ENCODE measurements around the gene RPTOR.

Gene RPTOR

GRCh38 chr17:80990921-80991644, 446.4 kb downstream of the RPTOR start:
- H3K4me3 ChIP-seq (ENCODE audit: low read depth in 1 of 2, low read length in 2 of 2): peak overlapping the region; percentile 76 to 86
- H3K9ac ChIP-seq (ENCODE audit: low read depth in 1 of 2, low read length in 2 of 2): peak overlapping the region; percentile 52 to 63
- peaks cover 27 to 28% of the 10 kb centered on the region in 2 donors for H3K4me1 ChIP-seq (ENCODE audit: control insufficient read depth in 1 of 2, insufficient read depth in 2 of 2, low read length in 2 of 2)
- no peak overlapping the region for H3K27ac ChIP-seq (ENCODE audit: low read depth, low read length)
- H3K36me3 ChIP-seq (ENCODE audit: control insufficient read depth in 1 of 2, insufficient read depth in 2 of 2, low read length in 2 of 2): peaks cover 8 to 15% of the 10 kb centered on the region in 2 donors
- H3K27me3 ChIP-seq (ENCODE audit: control insufficient read depth in 1 of 2, insufficient read depth in 2 of 2, low read length in 2 of 2): peaks cover 4 to 11% of the 10 kb centered on the region in 2 donors
- H3K9me3 ChIP-seq (ENCODE audit: control insufficient read depth in 1 of 2, low read length in 2 of 2): no peaks in the 10 kb centered on the region

DNA sequence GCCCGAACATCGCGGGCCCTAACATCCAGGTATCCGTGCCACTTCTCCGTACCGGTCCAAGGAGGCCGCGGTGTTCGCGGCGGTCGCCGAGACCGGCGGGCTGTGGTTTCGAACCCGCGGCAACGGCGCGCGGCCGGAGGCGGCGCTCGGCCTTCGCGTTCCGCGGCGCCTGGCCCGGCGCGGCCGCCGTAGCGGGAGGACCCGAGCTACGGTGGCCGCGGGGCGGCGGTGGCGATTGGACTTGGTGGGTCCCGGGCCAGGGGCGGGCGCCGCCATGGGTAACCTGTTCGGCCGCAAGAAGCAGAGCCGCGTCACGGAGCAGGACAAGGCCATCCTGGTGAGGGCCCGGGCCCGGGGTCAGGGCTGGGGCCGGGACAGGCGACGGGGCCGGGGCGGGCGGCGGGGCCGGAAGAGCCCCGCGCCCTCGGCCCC, 447.0 kb downstream of the RPTOR start, which contains the start of gene CHMP6:
TSS of gene CHMP6 (plus strand) at position 197 of the 432 bp plus-strand sequence. CDS start at position 275, 78 bp downstream.
- H3K4me3 ChIP-seq (ENCODE audit: low read depth in 1 of 2, low read length in 2 of 2): peak within 1 kb of the TSS; percentile 76 to 86
- peaks cover 4 to 11% of the 10 kb centered on the region in 2 donors for H3K27me3 ChIP-seq (ENCODE audit: control insufficient read depth in 1 of 2, insufficient read depth in 2 of 2, low read length in 2 of 2)
- H3K27ac ChIP-seq (ENCODE audit: low read depth, low read length): no peak within 1 kb of the TSS
- H3K4me1 ChIP-seq (ENCODE audit: control insufficient read depth in 1 of 2, insufficient read depth in 2 of 2, low read length in 2 of 2): peaks cover 27 to 28% of the 10 kb centered on the region in 2 donors
- peak within 1 kb of the TSS; percentile 63 to 64 for H3K9ac ChIP-seq (ENCODE audit: low read depth in 1 of 2, low read length in 2 of 2)
- peaks cover 13 to 21% of the 10 kb centered on the region in 2 donors for H3K36me3 ChIP-seq (ENCODE audit: control insufficient read depth in 1 of 2, insufficient read depth in 2 of 2, low read length in 2 of 2)
- no peaks in the 10 kb centered on the region for H3K9me3 ChIP-seq (ENCODE audit: control insufficient read depth in 1 of 2, low read length in 2 of 2)

DNA sequence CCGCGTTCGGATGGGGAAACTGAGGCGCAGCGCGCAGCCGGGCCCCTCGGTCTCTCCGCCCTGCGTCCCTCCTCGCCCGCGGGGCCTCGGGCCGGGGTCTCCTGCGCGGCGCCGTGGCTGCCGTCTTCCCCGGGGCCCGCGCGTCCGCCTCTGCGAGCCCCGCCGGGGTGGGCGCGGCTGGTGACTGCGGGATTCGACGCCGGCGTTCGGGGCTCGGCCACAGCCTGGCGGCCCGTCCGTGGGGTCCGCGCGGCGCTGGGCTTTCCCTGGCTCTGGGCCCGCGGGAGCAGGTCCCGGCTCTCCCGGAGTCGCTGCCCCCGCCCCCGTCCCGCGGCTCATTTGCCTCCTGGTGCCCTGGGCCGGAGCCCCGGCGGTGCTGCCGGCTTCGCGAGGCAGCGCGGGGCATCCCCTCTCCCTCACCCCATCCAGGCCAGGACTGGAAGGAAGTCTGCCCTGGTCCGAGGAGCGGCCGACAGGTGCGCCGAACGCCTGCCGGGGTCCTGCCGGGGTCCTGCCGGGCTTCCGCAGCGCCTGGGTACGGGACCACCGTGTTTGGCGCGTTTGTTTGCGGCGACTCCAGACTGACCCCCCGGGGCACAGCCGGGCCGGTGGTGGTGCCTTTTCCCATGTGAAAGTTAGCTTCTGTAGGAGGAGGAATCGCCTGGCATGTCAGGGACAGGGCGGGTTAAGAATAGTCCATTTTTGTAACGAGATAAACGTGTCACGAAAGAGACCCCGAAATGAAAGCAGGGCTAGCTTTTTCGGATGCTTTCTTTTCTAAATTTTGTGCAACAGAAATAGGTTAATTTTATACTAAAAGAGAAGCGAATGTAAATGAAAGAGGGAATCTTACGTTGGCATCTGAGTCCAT, 447.7 kb downstream of the RPTOR start:
- Histone ChIP-seq H3K4me3 (ENCODE audit: low read depth in 1 of 2, low read length in 2 of 2) (peak overlapping the region; percentile 76 to 86), H3K4me1 (ENCODE audit: control insufficient read depth in 1 of 2, insufficient read depth in 2 of 2, low read length in 2 of 2) (peaks cover 27 to 28% of the 10 kb centered on the region in 2 donors), H3K9me3 (ENCODE audit: control insufficient read depth in 1 of 2, low read length in 2 of 2) (no peaks in the 10 kb centered on the region), H3K9ac (ENCODE audit: low read depth in 1 of 2, low read length in 2 of 2) (peak overlapping the region; percentile 63 to 64), H3K36me3 (ENCODE audit: control insufficient read depth in 1 of 2, insufficient read depth in 2 of 2, low read length in 2 of 2) (peaks cover 13 to 27% of the 10 kb centered on the region in 2 donors), H3K27ac (ENCODE audit: low read depth, low read length) (no peak overlapping the region), H3K27me3 (ENCODE audit: control insufficient read depth in 1 of 2, insufficient read depth in 2 of 2, low read length in 2 of 2) (peaks cover 4 to 11% of the 10 kb centered on the region in 2 donors)

GRCh38 chr17:80992948-80993624, 448.4 kb downstream of the RPTOR start:
- peaks cover 27 to 28% of the 10 kb centered on the region in 2 donors for H3K4me1 ChIP-seq (ENCODE audit: control insufficient read depth in 1 of 2, insufficient read depth in 2 of 2, low read length in 2 of 2)
- no peak overlapping the region for H3K27ac ChIP-seq (ENCODE audit: low read depth, low read length)
- no peaks in the 10 kb centered on the region for H3K9me3 ChIP-seq (ENCODE audit: control insufficient read depth in 1 of 2, low read length in 2 of 2)
- peak overlapping the region; percentile 76 to 86 for H3K4me3 ChIP-seq (ENCODE audit: low read depth in 1 of 2, low read length in 2 of 2)
- peaks cover 2 to 11% of the 10 kb centered on the region in 2 donors for H3K27me3 ChIP-seq (ENCODE audit: control insufficient read depth in 1 of 2, insufficient read depth in 2 of 2, low read length in 2 of 2)
- peaks cover 20 to 35% of the 10 kb centered on the region in 2 donors for H3K36me3 ChIP-seq (ENCODE audit: control insufficient read depth in 1 of 2, insufficient read depth in 2 of 2, low read length in 2 of 2)
- peak overlapping the region; percentile 63 to 64 for H3K9ac ChIP-seq (ENCODE audit: low read depth in 1 of 2, low read length in 2 of 2)

- no peak overlapping the region for H3K27ac ChIP-seq (ENCODE audit: low read depth, low read length)
- H3K9ac ChIP-seq (ENCODE audit: low read depth in 1 of 2, low read length in 2 of 2): no peak overlapping the region
- no peak overlapping the region for H3K4me3 ChIP-seq (ENCODE audit: low read depth in 1 of 2, low read length in 2 of 2)
- H3K4me1 ChIP-seq (ENCODE audit: control insufficient read depth in 1 of 2, insufficient read depth in 2 of 2, low read length in 2 of 2): peaks cover 20 to 23% of the 10 kb centered on the region in 2 donors
- H3K36me3 ChIP-seq (ENCODE audit: control insufficient read depth in 1 of 2, insufficient read depth in 2 of 2, low read length in 2 of 2): peaks cover 25 to 55% of the 10 kb centered on the region in 2 donors
- H3K27me3 ChIP-seq (ENCODE audit: control insufficient read depth in 1 of 2, insufficient read depth in 2 of 2, low read length in 2 of 2): no peaks in the 10 kb centered on the region
- H3K9me3 ChIP-seq (ENCODE audit: control insufficient read depth in 1 of 2, low read length in 2 of 2): no peaks in the 10 kb centered on the region
Observed at GRCh38 chr17:80995131-80995530, 450.5 kb downstream of the RPTOR start.

DNA sequence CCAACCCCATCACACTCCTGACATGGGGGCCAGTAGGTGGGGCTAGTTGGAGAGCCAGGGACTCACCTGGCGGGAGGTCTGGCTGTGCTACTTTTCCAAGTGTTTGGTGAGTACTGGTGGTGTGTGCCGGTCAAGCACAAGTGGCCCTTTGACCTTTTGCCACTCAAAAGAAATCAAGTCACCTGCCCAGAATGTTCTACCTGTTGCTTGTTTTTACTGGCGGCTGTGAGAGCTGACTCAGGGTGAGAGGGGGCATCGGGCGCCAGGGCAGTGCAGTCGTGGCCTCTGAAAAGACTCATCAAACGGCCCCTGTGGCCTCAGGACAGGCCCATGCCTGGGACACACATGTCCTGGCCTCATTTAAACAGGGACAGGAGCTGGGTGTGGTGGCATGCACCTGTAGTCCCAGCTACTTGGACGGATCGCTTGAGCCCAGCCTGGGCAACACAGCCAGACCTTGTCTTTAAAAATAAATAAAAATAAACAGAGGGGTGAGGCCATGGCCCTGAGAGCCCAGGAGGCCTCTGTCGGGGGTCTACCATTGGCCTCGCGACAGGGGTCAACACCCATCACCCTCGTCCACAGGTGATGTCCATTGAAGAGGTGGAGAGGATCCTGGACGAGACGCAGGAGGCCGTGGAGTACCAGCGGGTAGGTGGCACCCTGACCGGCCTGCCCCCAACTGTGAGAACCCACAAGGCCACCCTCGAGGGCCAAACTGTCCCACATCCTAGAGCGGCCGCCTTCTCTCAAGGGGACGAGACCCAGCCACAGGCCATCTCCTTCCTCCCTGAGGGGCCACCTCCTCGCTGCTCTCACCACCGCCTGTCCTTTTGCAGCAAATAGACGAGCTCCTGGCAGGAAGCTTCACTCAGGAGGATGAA, 452.0 kb downstream of the RPTOR start:
- no peak overlapping the region for H3K4me3 ChIP-seq (ENCODE audit: low read depth in 1 of 2, low read length in 2 of 2)
- H3K4me1 ChIP-seq (ENCODE audit: control insufficient read depth in 1 of 2, insufficient read depth in 2 of 2, low read length in 2 of 2): peaks cover 24 to 35% of the 10 kb centered on the region in 2 donors
- no peak overlapping the region for H3K27ac ChIP-seq (ENCODE audit: low read depth, low read length)
- no peaks in the 10 kb centered on the region for H3K27me3 ChIP-seq (ENCODE audit: control insufficient read depth in 1 of 2, insufficient read depth in 2 of 2, low read length in 2 of 2)
- H3K9me3 ChIP-seq (ENCODE audit: control insufficient read depth in 1 of 2, low read length in 2 of 2): no peaks in the 10 kb centered on the region
- H3K36me3 ChIP-seq (ENCODE audit: control insufficient read depth in 1 of 2, insufficient read depth in 2 of 2, low read length in 2 of 2): peaks cover 28 to 58% of the 10 kb centered on the region in 2 donors
- H3K9ac ChIP-seq (ENCODE audit: low read depth in 1 of 2, low read length in 2 of 2): no peak overlapping the region

GRCh38 chr17:80997424-80998117, 452.9 kb downstream of the RPTOR start:
- peaks cover 32 to 41% of the 10 kb centered on the region in 2 donors for H3K4me1 ChIP-seq (ENCODE audit: control insufficient read depth in 1 of 2, insufficient read depth in 2 of 2, low read length in 2 of 2)
- peaks cover 28 to 58% of the 10 kb centered on the region in 2 donors for H3K36me3 ChIP-seq (ENCODE audit: control insufficient read depth in 1 of 2, insufficient read depth in 2 of 2, low read length in 2 of 2)

GRCh38 chr17:80998118-80998747, 453.6 kb downstream of the RPTOR start:
- H3K36me3 ChIP-seq (ENCODE audit: control insufficient read depth in 1 of 2, insufficient read depth in 2 of 2, low read length in 2 of 2): peaks cover 28 to 58% of the 10 kb centered on the region in 2 donors
- H3K27me3 ChIP-seq (ENCODE audit: control insufficient read depth in 1 of 2, insufficient read depth in 2 of 2, low read length in 2 of 2): no peaks in the 10 kb centered on the region
- H3K4me3 ChIP-seq (ENCODE audit: low read depth in 1 of 2, low read length in 2 of 2): no peak overlapping the region
- no peaks in the 10 kb centered on the region for H3K9me3 ChIP-seq (ENCODE audit: control insufficient read depth in 1 of 2, low read length in 2 of 2)
- peaks cover 29 to 38% of the 10 kb centered on the region in 2 donors for H3K4me1 ChIP-seq (ENCODE audit: control insufficient read depth in 1 of 2, insufficient read depth in 2 of 2, low read length in 2 of 2)
- no peak overlapping the region for H3K9ac ChIP-seq (ENCODE audit: low read depth in 1 of 2, low read length in 2 of 2)
- no peak overlapping the region for H3K27ac ChIP-seq (ENCODE audit: low read depth, low read length)

More at GRCh38 chr17:80997424-80998117, 452.9 kb downstream of the RPTOR start:
- Histone ChIP-seq H3K9me3 (ENCODE audit: control insufficient read depth in 1 of 2, low read length in 2 of 2) (no peaks in the 10 kb centered on the region), H3K27me3 (ENCODE audit: control insufficient read depth in 1 of 2, insufficient read depth in 2 of 2, low read length in 2 of 2) (no peaks in the 10 kb centered on the region), H3K4me3 (ENCODE audit: low read depth in 1 of 2, low read length in 2 of 2) (no peak overlapping the region), H3K27ac (ENCODE audit: low read depth, low read length) (no peak overlapping the region), H3K9ac (ENCODE audit: low read depth in 1 of 2, low read length in 2 of 2) (no peak overlapping the region)
